Left ventricle myocardium superior (tissue), 1 donor: ENCODE data around the gene TGFBR3L. TPM values are rescaled to one million over a fixed set of nuclear protein-coding genes. Genes with fewer than 3 reads are reported as not detected.

ENCODE experiments used
- ATAC-seq: fragments of 200-7000 bp; cut with Tn5 transposase; one replicate; pipeline ENCODE4 v1.9.1; 2020; ENCODE audit warnings: mild to moderate bottlenecking, moderate library complexity
- DNase-seq: peaks from one replicate; pipeline ENCODE4 v3.0.0-alpha.2; 2020
- intact Hi-C: fragments of 100-400 bp; cut with micrococcal nuclease; formaldehyde crosslinking; loops from one replicate; pipeline ENCODE4 v1.11.0; 2022
- total RNA-seq: library from RNA; stranded (reverse); fragmentation: NEBNext Ultra II Directional; extraction: Animal tissue kit (Norgen Biotek cat#: 25700); gene quantifications from one replicate; pipeline ENCODE4 v1.2.1, GENCODE V29; 2021
- donor health status: DM: no; HTN: yes; CAD: no; lungs with severe emphysema.

The TGFBR3L gene
- total RNA-seq, 1 donor from 2014 or later = 11.4 TPM

- intact Hi-C loops = no loop called here
- ATAC-seq = no peak
- no peak for DNase-seq
Measured at GRCh38 chr19:7900931-7901330, 13.7 kb upstream of the TGFBR3L start.

- intact Hi-C loops = no loop called here
- ATAC-seq (no peak), DNase-seq (no peak)
Measured at GRCh38 chr19:7901337-7901736, 13.3 kb upstream of the TGFBR3L start.

GRCh38 chr19:7902796-7903243 lies 11.8 kb upstream of the TGFBR3L start:
- intact Hi-C loops = no loop called here
- DNase-seq = no peak
- ATAC-seq = no peak

DNA sequence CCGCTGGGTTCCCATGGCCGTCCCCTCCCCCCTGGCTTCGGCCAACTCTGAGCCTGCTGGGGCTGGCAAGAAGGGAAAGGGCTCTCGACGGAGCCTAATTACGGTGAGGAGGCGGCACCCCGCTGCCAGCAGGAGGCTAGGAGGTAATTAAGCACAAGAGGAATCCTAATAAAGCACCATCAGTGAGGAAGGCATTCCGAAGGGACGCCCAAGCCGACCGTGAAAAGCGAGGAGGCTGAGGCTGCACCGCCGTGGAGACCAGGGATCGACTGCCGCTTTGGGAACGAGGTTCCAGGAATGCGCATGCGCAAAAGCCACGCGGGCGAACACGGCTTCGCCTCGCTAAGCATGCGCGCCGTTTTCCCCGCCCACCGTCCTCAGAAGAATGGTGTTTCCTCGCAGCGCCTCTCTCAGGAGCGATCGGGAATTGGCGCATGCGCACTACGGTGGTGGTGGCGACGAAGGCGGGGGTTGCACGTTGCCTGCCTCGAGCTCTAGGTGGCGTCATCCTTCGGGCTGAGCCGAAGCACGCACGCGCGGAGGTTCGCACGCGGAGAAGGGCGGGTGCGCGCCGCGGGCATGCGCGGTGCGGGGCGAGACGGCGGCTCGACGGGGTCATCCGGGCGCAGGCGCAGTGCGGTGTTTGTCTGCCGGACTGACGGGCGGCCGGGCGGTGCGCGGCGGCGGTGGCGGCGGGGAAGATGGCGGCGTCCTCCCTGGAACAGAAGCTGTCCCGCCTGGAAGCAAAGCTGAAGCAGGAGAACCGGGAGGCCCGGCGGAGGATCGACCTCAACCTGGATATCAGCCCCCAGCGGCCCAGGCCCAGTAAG lies 11.2 kb upstream of the TGFBR3L start, which contains the start of gene MAP2K7:
TSS of gene MAP2K7 (plus strand) at position 634 of the 830 bp plus-strand sequence. CDS start at position 702, 68 bp downstream.
- intact Hi-C loops = no loop called here
- peak; percentile 89 for ATAC-seq
- DNase-seq = peak; percentile 100

DNA sequence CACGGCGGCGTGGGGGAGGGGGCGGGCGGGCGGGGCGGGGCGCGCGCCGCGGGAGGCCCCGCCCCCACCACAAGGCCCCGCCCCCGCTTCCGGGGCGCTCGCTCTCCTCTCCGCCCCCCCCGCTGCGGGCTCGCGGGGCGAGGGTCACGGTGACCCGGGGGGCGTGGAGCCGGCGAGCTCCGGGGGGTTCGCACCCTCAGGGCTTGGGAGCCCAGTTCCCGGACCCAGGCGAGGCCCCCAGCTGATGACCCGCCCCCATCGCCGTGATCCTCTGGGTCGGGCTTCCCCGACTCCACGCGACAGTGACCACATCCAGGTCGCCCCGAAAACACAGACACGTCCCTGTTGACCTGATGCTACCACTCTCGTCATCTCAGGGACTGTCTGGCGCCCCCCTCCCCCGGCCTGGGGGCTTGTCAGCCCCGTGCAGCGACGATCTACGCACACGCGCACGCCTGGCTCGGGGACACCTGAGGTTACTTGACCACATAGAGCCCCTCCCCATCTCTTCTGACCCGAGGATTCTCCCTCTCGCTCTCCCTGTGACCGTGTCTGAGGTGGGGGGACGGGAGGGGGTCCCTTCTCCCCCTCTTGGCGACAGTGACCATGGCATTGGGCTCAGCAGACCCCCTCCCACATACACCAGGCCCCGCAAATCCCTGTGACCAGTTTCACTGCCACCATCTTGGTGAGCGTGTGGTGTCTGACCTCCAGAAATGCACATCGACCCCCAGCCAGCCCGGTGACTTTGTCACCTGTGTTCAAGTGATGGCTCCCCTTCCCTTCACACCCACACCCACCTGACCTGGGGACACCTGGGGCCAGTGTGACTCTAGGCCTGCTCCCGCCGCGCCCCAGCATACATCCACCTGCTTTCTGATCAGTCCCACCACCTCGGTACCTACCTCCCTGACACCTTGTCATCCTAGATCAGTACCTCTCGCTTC lies 10.3 kb upstream of the TGFBR3L start:
- DNase-seq (peak; percentile 79), ATAC-seq (peak; percentile 55)
- intact Hi-C loops = no loop called here

DNA sequence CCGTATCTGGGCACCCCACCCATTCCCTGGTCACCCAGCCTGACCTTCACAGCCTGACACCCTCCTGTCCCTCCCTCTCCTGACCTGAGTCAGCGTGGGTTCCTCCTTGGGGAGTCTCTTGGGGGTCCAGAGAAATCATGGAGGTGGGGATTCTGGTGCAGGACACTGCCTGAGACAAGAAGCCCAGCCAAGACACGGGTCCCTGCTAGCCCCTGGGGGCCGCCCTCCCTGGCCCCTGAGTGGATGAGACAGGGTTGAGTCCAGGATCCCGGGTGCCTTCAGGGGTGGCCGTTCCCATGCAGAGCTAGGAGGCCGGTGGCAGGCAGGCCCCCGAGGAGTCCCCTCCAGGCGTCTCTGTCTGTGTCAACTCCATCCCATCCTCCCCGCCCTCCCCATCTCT lies 9.4 kb upstream of the TGFBR3L start:
- DNase-seq (no peak), ATAC-seq (no peak)
- intact Hi-C loops = no loop called here

GRCh38 chr19:7905859-7906258 lies 8.8 kb upstream of the TGFBR3L start:
- DNase-seq (no peak), ATAC-seq (no peak)
- intact Hi-C loops = no loop called here

- intact Hi-C loops = no loop called here
- DNase-seq = no peak
- ATAC-seq = no peak
Measured at GRCh38 chr19:7907122-7907521, 7.5 kb upstream of the TGFBR3L start.

GRCh38 chr19:7907544-7907943 lies 7.1 kb upstream of the TGFBR3L start:
- intact Hi-C loops = no loop called here
- DNase-seq (no peak), ATAC-seq (no peak)

GRCh38 chr19:7908078-7908699 lies 6.4 kb upstream of the TGFBR3L start:
- intact Hi-C loops = no loop called here
- no peak for ATAC-seq
- no peak for DNase-seq

GRCh38 chr19:7908742-7909461 lies 5.7 kb upstream of the TGFBR3L start:
- DNase-seq (peak; percentile 36), ATAC-seq (no peak)
- intact Hi-C loops = no loop called here

DNA sequence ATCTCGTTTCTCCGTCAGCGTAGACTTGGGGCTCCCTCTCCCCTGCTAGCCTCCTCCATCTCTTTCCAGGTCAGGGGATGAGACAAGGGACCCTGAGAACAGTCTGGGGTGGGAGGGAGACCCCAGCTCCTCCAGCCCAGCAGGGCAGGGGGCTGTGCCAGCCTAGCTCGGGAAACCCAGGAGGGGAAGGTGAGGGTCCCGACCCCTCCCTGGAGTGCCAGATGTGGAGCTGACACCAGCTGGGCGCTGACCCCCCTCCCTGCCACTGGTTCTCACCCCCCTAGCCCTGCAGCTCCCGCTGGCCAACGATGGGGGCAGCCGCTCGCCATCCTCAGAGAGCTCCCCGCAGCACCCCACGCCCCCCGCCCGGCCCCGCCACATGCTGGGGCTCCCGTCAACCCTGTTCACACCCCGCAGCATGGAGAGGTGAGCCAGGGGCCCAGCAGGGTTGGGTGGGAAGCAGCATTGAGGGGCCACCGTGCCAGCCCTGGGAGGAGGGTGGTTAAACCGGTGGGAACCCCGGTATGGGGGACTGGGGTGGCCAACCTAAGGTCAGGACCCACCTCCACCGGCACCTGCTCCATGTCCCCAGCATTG lies 5.1 kb upstream of the TGFBR3L start:
- intact Hi-C loops = no loop called here
- DNase-seq (peak; percentile 23), ATAC-seq (no peak)

GRCh38 chr19:7910321-7911161 lies 4.1 kb upstream of the TGFBR3L start:
- no peak for ATAC-seq
- intact Hi-C loops = no loop called here
- no peak for DNase-seq

GRCh38 chr19:7911508-7912143 lies 3.0 kb upstream of the TGFBR3L start:
- no peak for DNase-seq
- ATAC-seq = no peak
- intact Hi-C loops = no loop called here

DNA sequence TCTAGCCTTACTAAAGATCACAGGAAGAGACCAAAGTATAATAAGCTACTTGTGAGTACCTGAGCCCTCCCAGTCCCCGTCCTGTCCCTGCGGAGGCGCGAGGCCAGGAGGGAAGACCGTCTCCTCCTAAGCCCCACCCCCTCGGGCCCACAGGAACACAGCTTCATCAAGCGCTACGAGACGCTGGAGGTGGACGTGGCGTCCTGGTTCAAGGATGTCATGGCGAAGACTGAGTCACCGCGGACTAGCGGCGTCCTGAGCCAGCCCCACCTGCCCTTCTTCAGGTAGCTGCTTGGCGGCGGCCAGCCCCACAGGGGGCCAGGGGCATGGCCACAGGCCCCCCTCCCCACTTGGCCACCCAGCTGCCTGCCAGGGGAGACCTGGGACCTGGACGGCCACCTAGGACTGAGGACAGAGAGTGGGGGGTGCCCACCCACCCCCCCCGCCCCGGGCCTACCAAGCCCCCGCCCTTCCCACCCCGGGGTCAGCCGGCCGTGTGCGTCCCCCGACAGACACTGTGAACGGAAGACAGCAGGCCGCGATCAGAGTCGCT lies 2.4 kb upstream of the TGFBR3L start:
- DNase-seq (no peak), ATAC-seq (no peak)
- intact Hi-C loops = no loop called here

DNA sequence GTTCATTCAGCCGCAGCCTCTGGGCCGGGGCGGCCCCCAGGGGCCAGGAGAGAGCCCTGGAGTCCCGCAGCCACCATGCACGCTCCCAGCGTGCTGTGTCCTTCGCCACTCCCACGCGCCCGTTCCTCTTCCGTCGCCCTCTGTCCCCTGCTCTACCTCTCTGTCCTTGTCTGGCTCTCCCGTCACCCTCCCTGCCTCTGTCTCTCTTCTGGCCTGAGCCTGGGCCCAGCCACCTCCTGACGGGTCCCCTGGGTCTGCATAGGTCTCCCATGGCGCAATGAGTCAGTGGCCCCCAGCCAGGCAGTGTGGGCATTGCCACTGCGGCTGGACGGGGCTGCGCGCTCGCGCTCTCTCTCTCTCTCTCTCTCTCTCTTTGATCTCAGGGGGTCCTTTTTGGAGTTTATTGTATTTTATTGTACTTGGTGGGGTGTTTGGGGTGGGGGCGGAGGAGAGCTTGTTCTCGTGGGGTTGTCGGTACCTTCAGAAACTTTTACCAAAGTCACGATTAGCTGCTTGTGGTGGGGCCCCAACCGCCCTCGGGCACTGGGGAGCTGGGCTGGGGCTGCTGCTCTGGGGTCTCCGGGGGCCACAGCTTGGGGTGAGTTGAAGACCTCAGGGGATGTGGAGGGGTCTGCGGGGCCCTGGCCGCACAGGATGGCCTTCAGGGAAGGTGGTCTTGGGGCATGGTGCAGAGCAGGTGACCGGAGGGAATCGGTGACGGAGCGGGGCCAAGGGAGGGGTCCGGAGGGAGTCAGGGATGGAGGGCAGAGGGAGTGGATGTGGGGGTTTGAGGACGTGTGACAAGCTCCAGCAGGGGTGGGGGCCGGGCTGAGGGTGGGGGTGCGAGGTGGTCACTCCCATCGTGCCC lies 1.7 kb upstream of the TGFBR3L start:
- ATAC-seq = no peak
- no peak for DNase-seq
- intact Hi-C loops = no loop called here
